A549 (cell line): Measurements from ENCODE around the gene STK11IP. TPM values are rescaled to one million over a fixed set of nuclear protein-coding genes. Genes with fewer than 3 reads are reported as not detected.
A peak's percentile ranks its signal among the peaks of the same experiment; 100 is the strongest.

Experiments
- ATAC-seq, 2 experiments: fragments of 200-7000 bp in 1 of 2; fragments of >200 bp in 1 of 2; cut with Nextera tagmentation in 1 of 2; cut with Tn5 transposase in 1 of 2; 3 replicates each; pipeline versions ENCODE4 v1.8.0 to v1.9.1; 2018 to 2020; ENCODE audit warnings: mild to moderate bottlenecking in 1 of 2, moderate library complexity in 1 of 2
- CTCF ChIA-PET: fragments of 300-600 bp; sonication (Branson Sonifier 250); formaldehyde crosslinking; extraction: SDS; loops from one replicate; lab custom pipeline; 2021; ENCODE audit warnings: antibody characterized with exemption, inconsistent platforms; lab: Yijun Ruan, JAX
- POLR2A ChIA-PET: fragments of 350-600 bp; formaldehyde crosslinking; extraction: SDS; loops from one replicate; lab custom pipeline; 2021; ENCODE audit warnings: antibody characterized with exemption, inconsistent platforms; lab: Yijun Ruan, JAX
- DNase-seq, 2 experiments: peaks; one replicate each; pipeline versions ENCODE4 v3.0.0 to v3.0.0-alpha.2; 2011 to 2016; ENCODE audit warnings: low read depth in 1 of 2, low spot score in 1 of 2
- FAIRE-seq: peaks from 2 replicates; lab custom pipeline; 2011; peaks lifted over from hg19 to GRCh38; lab: Jason Lieb, UNC
- H3K27ac ChIP-seq, 2 experiments: fragments of >200 bp; sonication (Bioruptor Twin); formaldehyde crosslinking; 3 replicates each; pipeline ENCODE4 v1.5.1; 2016 to 2017
- H3K4me1 ChIP-seq: fragments of >200 bp; sonication (Bioruptor Twin); formaldehyde crosslinking; 3 replicates; pipeline ENCODE4 v1.6.1; 2016
- H3K4me2 ChIP-seq: fragments of >200 bp; sonication (Bioruptor Twin); formaldehyde crosslinking; 3 replicates; pipeline ENCODE4 v1.6.1; 2016
- H3K4me3 ChIP-seq: fragments of >200 bp; sonication (Bioruptor Twin); formaldehyde crosslinking; 3 replicates; pipeline ENCODE4 v1.5.1; 2016
- H3K9me3 ChIP-seq: fragments of >200 bp; sonication (Bioruptor Twin); formaldehyde crosslinking; 3 replicates; pipeline ENCODE4 v1.6.1; 2016
- CEBPB ChIP-seq, 2 experiments: fragments of >200 bp in 1 of 2; sonication (Bioruptor Twin) in 1 of 2; formaldehyde crosslinking in 1 of 2; IDR thresholded peaks; 2 replicates each; pipeline ENCODE4 v1.6.1; 2012 to 2016
- CHD2 ChIP-seq: fragments of 150-350 bp; IDR thresholded peaks from 2 replicates; pipeline ENCODE4 v1.6.1; 2014; ENCODE audit warnings: low read length; ENCODE audit not compliant: partially characterized antibody
- CHD4 ChIP-seq: fragments of 200-600 bp; sonication (generic); IDR thresholded peaks from 2 replicates; pipeline ENCODE4 v1.6.1; 2016; ENCODE audit warnings: antibody characterized with exemption, mild to moderate bottlenecking, borderline replicate concordance
- EHMT2 ChIP-seq: fragments of 200-600 bp; sonication (generic); IDR thresholded peaks from 2 replicates; pipeline ENCODE4 v1.6.1; 2016; ENCODE audit warnings: antibody characterized with exemption, low read depth, mild to moderate bottlenecking, moderate library complexity
- EP300 ChIP-seq, 2 experiments: fragments of >200 bp; sonication (Bioruptor Twin); formaldehyde crosslinking; IDR thresholded peaks; 2 replicates in 1 of 2; 3 replicates in 1 of 2; pipeline ENCODE4 v1.6.1; 2016 to 2017
- FOSB ChIP-seq: fragments of 250-450 bp; sonication (Bioruptor Pico); IDR thresholded peaks from 2 replicates; pipeline ENCODE4 v1.5.0; 2020; ENCODE audit warnings: mild to moderate bottlenecking, moderate library complexity
- GATA3 ChIP-seq: IDR thresholded peaks from 2 replicates; pipeline ENCODE4 v1.6.1; 2012; ENCODE audit warnings: borderline replicate concordance
- JUN ChIP-seq, 2 experiments: fragments of >200 bp; sonication (Bioruptor Twin); formaldehyde crosslinking; IDR thresholded peaks; 2 replicates in 1 of 2; 3 replicates in 1 of 2; pipeline ENCODE4 v1.6.1; 2016 to 2017
- JUNB ChIP-seq: fragments of >200 bp; sonication (Bioruptor Twin); formaldehyde crosslinking; IDR thresholded peaks from 2 replicates; pipeline ENCODE4 v1.6.1; 2016
- KDM1A ChIP-seq: fragments of 200-600 bp; sonication (generic); IDR thresholded peaks from 2 replicates; pipeline ENCODE4 v1.6.1; 2016; ENCODE audit warnings: low read depth, mild to moderate bottlenecking
- MAFK ChIP-seq: fragments of 450-650 bp; IDR thresholded peaks from 2 replicates; pipeline ENCODE4 v1.6.1; 2014; ENCODE audit not compliant: partially characterized antibody
- NR3C1 ChIP-seq: fragments of >200 bp; sonication (Bioruptor Twin); formaldehyde crosslinking; IDR thresholded peaks from 3 replicates; pipeline ENCODE4 v1.6.1; 2017
- POLR2AphosphoS2 ChIP-seq: conservative IDR thresholded peaks from 2 replicates; pipeline ENCODE4 v1.6.1; 2012; ENCODE audit warnings: low read length, improper control_type of control experiment, inconsistent platforms
- RARB ChIP-seq: fragments of 250-450 bp; sonication (Bioruptor Pico); IDR thresholded peaks from 2 replicates; pipeline ENCODE4 v1.8.0; 2021; ENCODE audit warnings: mild to moderate bottlenecking, moderate library complexity
- RCOR1 ChIP-seq: fragments of 150-350 bp; IDR thresholded peaks from 2 replicates; pipeline ENCODE4 v1.6.1; 2014; ENCODE audit warnings: antibody characterized with exemption, low read length, low read depth
- TP53 ChIP-seq: fragments of 250-450 bp; sonication (Bioruptor Pico); IDR thresholded peaks from 2 replicates; pipeline ENCODE4 v1.5.0; 2021; ENCODE audit warnings: mild to moderate bottlenecking, moderate library complexity
- ZFP36 ChIP-seq: fragments of 450-650 bp; IDR thresholded peaks from 2 replicates; pipeline ENCODE4 v1.6.1; 2014; ENCODE audit warnings: borderline replicate concordance; ENCODE audit not compliant: partially characterized antibody
- ZNF302 ChIP-seq: fragments of 250-450 bp; sonication (Bioruptor Pico); IDR thresholded peaks from 2 replicates; pipeline ENCODE4 v1.9.0; 2021; ENCODE audit warnings: inconsistent platforms, mild to moderate bottlenecking, moderate library complexity
- ZSCAN20 ChIP-seq: fragments of 250-450 bp; sonication (Bioruptor Pico); IDR thresholded peaks from 2 replicates; pipeline ENCODE4 v1.8.0; 2022; ENCODE audit warnings: mild to moderate bottlenecking, moderate library complexity
- WGBS: methylation state at CpG from one replicate; pipeline ENCODE4 v1.1.6; 2017; ENCODE audit errors: missing lambda C conversion rate; 5-methylcytosine and 5-hydroxymethylcytosine counted together
- polyA plus RNA-seq, 4 experiments: library from polyadenylated mRNA; depleted of rRNA in 3 of 4; stranded (reverse); fragments of >200 nt; fragmentation: RNase III in 1 of 4; extraction: RNeasy Plus Mini Kit Qiagen cat#74134 plus additional on column Dnase treatment in 1 of 4; gene quantifications; 2 replicates in 3 of 4; 3 replicates in 1 of 4; pipeline ENCODE4 v1.2.3, GENCODE V29; 2011 to 2017
- TF ChIP-seq, protein P1 (sequence below): IDR thresholded peaks from 2 replicates; pipeline ENCODE4 v1.6.1; 2012
- TF ChIP-seq, protein P2 (sequence below): fragments of >200 bp; sonication (Bioruptor Twin); formaldehyde crosslinking; IDR thresholded peaks from 3 replicates; pipeline ENCODE4 v1.5.1; 2016
- TF ChIP-seq, protein P3 (sequence below): fragments of 200-600 bp; sonication (generic); IDR thresholded peaks from 2 replicates; pipeline ENCODE4 v1.6.1; 2016; ENCODE audit warnings: antibody characterized with exemption, mild to moderate bottlenecking, moderate library complexity

Gene STK11IP
- polyA plus RNA-seq, 2 of the 4 experiments (the other 2 are of a cell fraction): 13.3 to 18.8 TPM

DNA sequence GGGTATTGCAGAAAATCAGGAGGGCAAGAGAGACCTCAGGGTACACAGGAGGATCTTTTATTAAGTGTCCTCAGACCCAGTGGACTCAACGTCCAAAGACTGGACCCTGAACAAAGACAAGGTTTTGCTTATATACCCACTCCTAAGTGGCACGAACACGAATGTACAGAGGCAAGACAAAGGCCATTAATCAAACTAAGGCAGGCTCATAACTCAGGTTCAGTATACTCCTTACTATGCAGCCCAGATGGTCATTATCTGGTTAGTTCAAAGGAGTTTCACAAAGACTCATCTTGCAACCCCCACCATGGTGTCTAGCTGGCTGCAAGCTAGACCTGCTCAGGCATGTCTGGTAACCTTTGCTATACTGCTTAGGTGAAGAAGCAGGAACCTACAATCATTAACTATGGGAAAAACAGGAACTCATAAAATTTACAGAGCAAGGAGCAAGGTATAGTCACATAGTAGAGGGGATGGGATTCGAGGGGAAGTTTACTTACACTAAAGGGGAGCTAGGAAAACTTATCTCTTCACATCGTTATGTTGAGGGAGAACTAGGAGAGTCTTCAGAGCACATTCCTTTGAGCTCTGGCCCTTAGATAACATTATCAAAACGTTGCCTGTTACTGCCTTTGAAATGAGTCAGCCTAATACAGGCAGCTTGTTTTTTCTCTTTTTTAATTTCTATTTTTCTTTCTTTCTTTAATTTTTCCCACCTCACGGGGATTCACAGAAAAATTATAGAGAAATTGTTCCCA is 63.7 kb downstream of the STK11IP start:
- TF ChIP-seq TP53 (CRISPR knock-in tag): no peak

DNA sequence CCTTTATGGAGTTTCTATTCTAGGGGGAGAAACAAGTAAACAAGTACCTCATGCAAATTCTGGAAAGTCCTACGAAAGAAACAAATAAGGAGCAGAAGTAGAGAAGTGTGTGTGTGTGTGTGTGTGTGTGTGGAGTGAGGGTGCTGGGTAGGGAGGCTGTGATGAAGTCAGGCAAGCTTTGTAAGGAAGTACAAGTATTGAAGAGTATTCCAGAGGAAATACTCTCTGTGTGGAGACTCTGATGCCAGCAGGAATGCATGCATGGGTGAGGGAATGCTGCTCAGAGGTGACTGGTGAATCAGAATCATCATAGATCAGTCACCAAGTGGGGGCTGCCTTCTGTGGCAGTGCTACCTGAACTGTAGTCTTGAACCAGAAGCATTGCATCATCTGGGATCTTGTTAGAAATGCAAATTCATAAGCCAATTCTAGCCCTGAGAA is 64.3 kb downstream of the STK11IP start:
- ATAC-seq (no peak), DNase-seq (no peak), FAIRE-seq (no peak)
- TF ChIP-seq RCOR1: no peak
- TF ChIP-seq TP53 (CRISPR knock-in tag): no peak
- no peak for TF ChIP-seq JUN (IDR thresholded peaks at IDR 0.05)
- no peak for TF ChIP-seq CHD2
- TF ChIP-seq EP300 (IDR thresholded peaks at IDR 0.05): no peak
- TF ChIP-seq FOSB (CRISPR knock-in tag): no peak
- TF ChIP-seq CEBPB (IDR thresholded peaks at IDR 0.05): no peak
- no peak for TF ChIP-seq CHD4
- TF ChIP-seq JUNB: no peak
- ChIA-PET CTCF (no interaction called here), POLR2A (no interaction called here)
- WGBS: 0% methylated on average over 1 of the region's 1 CpG
- Histone ChIP-seq H3K4me3 (no peak overlapping the region), H3K9me3 (peaks cover 48% of the 10 kb centered on the region), H3K4me1 (no peaks in the 10 kb centered on the region), H3K27ac (no peak overlapping the region), H3K4me2 (no peak overlapping the region)

More for the DNA sequence above, 63.7 kb downstream of the STK11IP start:
- ChIA-PET POLR2A (no interaction called here), CTCF (interaction anchor here (0.7 kb wide), 1 partner anchor 388 kb away, joined by 3 read pairs; no protein-coding TSS in a partner anchor)
- under 1% methylated on average over 7 of the region's 7 CpGs for WGBS
- H3K4me3 ChIP-seq: no peak overlapping the region
- H3K27ac ChIP-seq: no peak overlapping the region
- no peaks in the 10 kb centered on the region for H3K4me1 ChIP-seq
- peaks cover 54% of the 10 kb centered on the region for H3K9me3 ChIP-seq
- no peak for FAIRE-seq
- DNase-seq: peak in 1 of 2 experiments; percentile 27
- no peak overlapping the region for H3K4me2 ChIP-seq
- ATAC-seq: no peak

DNA sequence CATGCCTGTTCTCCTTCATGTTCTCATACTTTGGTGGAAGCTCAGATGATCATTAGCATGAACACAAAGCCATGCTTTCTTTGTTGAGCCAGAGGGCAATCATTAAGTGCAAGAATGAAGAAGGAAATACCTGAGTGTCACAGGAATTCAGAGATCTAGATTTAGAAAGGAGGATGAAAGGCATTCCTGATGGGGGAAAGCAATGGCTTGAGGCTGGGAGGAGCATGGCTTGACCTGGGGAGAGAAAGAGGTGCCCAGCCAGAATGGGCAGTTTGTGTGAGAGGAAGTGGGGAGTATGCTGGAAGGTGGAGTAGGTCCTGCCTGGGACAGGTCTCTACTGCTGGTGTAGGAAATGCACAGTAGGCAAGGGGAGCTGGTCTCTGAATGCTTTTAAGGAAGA is 64.9 kb downstream of the STK11IP start:
- Histone ChIP-seq H3K27ac (no peak overlapping the region), H3K9me3 (peaks cover 42% of the 10 kb centered on the region), H3K4me3 (no peak overlapping the region), H3K4me1 (no peaks in the 10 kb centered on the region)
- FAIRE-seq: no peak
- DNase-seq: no peak
- TF ChIP-seq NR3C1 (no peak), ZNF302 (CRISPR knock-in tag) (no peak)
- TF ChIP-seq, protein P1, sequence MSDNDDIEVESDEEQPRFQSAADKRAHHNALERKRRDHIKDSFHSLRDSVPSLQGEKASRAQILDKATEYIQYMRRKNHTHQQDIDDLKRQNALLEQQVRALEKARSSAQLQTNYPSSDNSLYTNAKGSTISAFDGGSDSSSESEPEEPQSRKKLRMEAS: no peak
- TF ChIP-seq, all 56 proteins: peak for 0
- ChIA-PET POLR2A (no interaction called here), CTCF (interaction anchor here (1.1 to 1.5 kb wide), 3 partner anchors 20 to 1911 kb away, joined by 3 to 4 read pairs (median 3); no protein-coding TSS in a partner anchor)
- H3K4me2 ChIP-seq: no peak overlapping the region
- ATAC-seq: no peak

DNA sequence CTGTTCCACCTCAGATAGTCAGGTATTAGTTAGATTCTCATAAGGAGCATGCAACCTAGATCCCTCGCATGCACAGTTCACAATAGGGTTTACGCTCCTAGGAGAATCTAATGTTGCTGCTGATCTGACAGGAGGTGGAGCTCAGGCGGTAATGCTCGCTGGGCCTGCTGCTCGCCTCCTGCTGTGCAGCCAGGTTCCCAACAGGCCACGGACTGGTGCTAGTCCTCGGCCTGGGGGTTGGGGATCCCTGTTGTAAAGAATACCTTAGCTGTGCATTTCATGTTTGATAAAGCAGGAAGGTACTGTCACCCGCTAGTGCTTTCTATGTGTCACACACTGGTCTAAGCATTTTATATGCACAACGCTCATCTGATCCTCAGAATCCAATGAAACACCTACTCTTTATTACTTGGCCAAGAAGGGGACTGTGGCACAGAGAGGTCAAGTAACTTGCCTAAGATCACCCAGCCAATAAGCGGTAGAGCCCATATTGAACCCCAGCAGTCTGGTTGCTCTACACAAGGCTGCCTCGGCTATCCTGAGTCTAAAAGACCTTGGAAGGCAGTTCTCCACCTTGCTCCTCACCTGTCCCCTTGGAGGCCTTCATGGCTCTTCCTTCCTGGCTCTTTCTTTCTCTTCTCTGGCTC is 65.6 kb downstream of the STK11IP start:
- DNase-seq: no peak
- Histone ChIP-seq H3K4me3 (no peak overlapping the region), H3K4me2 (no peak overlapping the region), H3K9me3 (peaks cover 36% of the 10 kb centered on the region), H3K4me1 (no peaks in the 10 kb centered on the region), H3K27ac (no peak overlapping the region)
- FAIRE-seq: no peak
- 37% methylated on average over 11 of the region's 11 CpGs for WGBS
- no peak for ATAC-seq
- CTCF ChIA-PET: interaction anchor here (1.1 to 1.5 kb wide), 3 partner anchors 21 to 1910 kb away, joined by 3 to 4 read pairs (median 3); no protein-coding TSS in a partner anchor
- POLR2A ChIA-PET: no interaction called here
- TF ChIP-seq KDM1A (no peak), POLR2AphosphoS2 (no peak), GATA3 (no peak), ZFP36 (no peak), EHMT2 (no peak), MAFK (no peak), RARB (CRISPR knock-in tag) (no peak), ZSCAN20 (CRISPR knock-in tag) (no peak), ZNF302 (CRISPR knock-in tag) (no peak), EP300 (IDR thresholded peaks at IDR 0.05) (no peak)
- TF ChIP-seq, protein P2, sequence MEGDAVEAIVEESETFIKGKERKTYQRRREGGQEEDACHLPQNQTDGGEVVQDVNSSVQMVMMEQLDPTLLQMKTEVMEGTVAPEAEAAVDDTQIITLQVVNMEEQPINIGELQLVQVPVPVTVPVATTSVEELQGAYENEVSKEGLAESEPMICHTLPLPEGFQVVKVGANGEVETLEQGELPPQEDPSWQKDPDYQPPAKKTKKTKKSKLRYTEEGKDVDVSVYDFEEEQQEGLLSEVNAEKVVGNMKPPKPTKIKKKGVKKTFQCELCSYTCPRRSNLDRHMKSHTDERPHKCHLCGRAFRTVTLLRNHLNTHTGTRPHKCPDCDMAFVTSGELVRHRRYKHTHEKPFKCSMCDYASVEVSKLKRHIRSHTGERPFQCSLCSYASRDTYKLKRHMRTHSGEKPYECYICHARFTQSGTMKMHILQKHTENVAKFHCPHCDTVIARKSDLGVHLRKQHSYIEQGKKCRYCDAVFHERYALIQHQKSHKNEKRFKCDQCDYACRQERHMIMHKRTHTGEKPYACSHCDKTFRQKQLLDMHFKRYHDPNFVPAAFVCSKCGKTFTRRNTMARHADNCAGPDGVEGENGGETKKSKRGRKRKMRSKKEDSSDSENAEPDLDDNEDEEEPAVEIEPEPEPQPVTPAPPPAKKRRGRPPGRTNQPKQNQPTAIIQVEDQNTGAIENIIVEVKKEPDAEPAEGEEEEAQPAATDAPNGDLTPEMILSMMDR: no peak
- TF ChIP-seq, protein P1: no peak
- TF ChIP-seq, protein P3, sequence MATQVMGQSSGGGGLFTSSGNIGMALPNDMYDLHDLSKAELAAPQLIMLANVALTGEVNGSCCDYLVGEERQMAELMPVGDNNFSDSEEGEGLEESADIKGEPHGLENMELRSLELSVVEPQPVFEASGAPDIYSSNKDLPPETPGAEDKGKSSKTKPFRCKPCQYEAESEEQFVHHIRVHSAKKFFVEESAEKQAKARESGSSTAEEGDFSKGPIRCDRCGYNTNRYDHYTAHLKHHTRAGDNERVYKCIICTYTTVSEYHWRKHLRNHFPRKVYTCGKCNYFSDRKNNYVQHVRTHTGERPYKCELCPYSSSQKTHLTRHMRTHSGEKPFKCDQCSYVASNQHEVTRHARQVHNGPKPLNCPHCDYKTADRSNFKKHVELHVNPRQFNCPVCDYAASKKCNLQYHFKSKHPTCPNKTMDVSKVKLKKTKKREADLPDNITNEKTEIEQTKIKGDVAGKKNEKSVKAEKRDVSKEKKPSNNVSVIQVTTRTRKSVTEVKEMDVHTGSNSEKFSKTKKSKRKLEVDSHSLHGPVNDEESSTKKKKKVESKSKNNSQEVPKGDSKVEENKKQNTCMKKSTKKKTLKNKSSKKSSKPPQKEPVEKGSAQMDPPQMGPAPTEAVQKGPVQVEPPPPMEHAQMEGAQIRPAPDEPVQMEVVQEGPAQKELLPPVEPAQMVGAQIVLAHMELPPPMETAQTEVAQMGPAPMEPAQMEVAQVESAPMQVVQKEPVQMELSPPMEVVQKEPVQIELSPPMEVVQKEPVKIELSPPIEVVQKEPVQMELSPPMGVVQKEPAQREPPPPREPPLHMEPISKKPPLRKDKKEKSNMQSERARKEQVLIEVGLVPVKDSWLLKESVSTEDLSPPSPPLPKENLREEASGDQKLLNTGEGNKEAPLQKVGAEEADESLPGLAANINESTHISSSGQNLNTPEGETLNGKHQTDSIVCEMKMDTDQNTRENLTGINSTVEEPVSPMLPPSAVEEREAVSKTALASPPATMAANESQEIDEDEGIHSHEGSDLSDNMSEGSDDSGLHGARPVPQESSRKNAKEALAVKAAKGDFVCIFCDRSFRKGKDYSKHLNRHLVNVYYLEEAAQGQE: no peak
